Neural cell (in vitro differentiated cells): ENCODE measurements around the gene NCAPD3.

ENCODE experiments used
- EP300 ChIP-seq: fragments of 450-650 bp; conservative IDR thresholded peaks from 2 replicates; pipeline ENCODE4 v1.6.1; 2014; ENCODE audit warnings: antibody characterized with exemption, mild to moderate bottlenecking, moderate library complexity; ENCODE audit not compliant: poor library complexity, severe bottlenecking
- EZH2 ChIP-seq: fragments of 200-600, 300-800 bp; shearing (Covaris generic), sonication (generic); IDR thresholded peaks from 2 replicates; pipeline ENCODE4 v1.6.1; 2014; ENCODE audit warnings: antibody characterized with exemption, low read length, borderline replicate concordance, mild to moderate bottlenecking; ENCODE audit not compliant: insufficient read depth, poor library complexity, severe bottlenecking
- MXI1 ChIP-seq: fragments of 450-650 bp; conservative IDR thresholded peaks from 2 replicates; pipeline ENCODE4 v1.6.1; 2014; ENCODE audit warnings: antibody characterized with exemption, mild to moderate bottlenecking; ENCODE audit not compliant: poor library complexity, severe bottlenecking
- POLR2AphosphoS5 ChIP-seq: IDR thresholded peaks from 2 replicates; pipeline ENCODE4 v1.6.1; 2012
- RAD21 ChIP-seq: fragments of 450-650 bp; conservative IDR thresholded peaks from 2 replicates; pipeline ENCODE4 v1.6.1; 2014; ENCODE audit warnings: antibody characterized with exemption, mild to moderate bottlenecking, moderate library complexity
- SMC3 ChIP-seq: fragments of 450-650 bp; conservative IDR thresholded peaks from 2 replicates; pipeline ENCODE4 v1.6.1; 2014; ENCODE audit warnings: antibody characterized with exemption, mild to moderate bottlenecking, moderate library complexity; ENCODE audit not compliant: poor library complexity
- TAF1 ChIP-seq: IDR thresholded peaks from 2 replicates; pipeline ENCODE4 v1.6.1; 2012; ENCODE audit warnings: low read depth
- TF ChIP-seq, protein P1 (sequence below): fragments of 450-650 bp; IDR thresholded peaks from 2 replicates; pipeline ENCODE4 v1.5.1; 2014; ENCODE audit warnings: antibody characterized with exemption, mild to moderate bottlenecking, moderate library complexity; ENCODE audit not compliant: poor library complexity, severe bottlenecking
- TF ChIP-seq, protein P2 (sequence below): IDR thresholded peaks from 2 replicates; pipeline ENCODE4 v1.6.1; 2012; ENCODE audit warnings: borderline replicate concordance

DNA sequence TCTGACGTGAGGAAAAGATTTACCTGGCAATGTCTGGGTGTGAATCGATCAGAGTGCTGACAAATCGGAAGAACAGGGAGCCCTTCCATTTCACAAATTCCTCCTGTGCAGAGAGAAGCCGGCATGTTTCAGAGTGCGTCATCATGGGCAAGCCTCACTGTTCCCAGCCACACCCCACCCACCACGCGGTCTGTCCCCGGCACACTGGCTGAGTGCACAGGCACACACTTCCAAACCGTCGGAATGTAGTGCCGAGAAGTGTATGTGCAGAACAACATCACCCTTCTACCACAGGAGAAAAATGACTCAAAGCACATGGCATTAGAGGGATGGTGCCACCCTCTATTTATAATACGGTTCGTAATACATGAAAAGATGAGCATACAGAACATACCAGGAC is 47.5 kb downstream of the NCAPD3 start:
- TF ChIP-seq, protein P1, sequence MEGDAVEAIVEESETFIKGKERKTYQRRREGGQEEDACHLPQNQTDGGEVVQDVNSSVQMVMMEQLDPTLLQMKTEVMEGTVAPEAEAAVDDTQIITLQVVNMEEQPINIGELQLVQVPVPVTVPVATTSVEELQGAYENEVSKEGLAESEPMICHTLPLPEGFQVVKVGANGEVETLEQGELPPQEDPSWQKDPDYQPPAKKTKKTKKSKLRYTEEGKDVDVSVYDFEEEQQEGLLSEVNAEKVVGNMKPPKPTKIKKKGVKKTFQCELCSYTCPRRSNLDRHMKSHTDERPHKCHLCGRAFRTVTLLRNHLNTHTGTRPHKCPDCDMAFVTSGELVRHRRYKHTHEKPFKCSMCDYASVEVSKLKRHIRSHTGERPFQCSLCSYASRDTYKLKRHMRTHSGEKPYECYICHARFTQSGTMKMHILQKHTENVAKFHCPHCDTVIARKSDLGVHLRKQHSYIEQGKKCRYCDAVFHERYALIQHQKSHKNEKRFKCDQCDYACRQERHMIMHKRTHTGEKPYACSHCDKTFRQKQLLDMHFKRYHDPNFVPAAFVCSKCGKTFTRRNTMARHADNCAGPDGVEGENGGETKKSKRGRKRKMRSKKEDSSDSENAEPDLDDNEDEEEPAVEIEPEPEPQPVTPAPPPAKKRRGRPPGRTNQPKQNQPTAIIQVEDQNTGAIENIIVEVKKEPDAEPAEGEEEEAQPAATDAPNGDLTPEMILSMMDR, result no peak
- TF ChIP-seq POLR2AphosphoS5 (no peak), TAF1 (no peak), EZH2 (no peak), EP300 (no peak), MXI1 (no peak), RAD21 (no peak), SMC3 (no peak)
- TF ChIP-seq, protein P2, sequence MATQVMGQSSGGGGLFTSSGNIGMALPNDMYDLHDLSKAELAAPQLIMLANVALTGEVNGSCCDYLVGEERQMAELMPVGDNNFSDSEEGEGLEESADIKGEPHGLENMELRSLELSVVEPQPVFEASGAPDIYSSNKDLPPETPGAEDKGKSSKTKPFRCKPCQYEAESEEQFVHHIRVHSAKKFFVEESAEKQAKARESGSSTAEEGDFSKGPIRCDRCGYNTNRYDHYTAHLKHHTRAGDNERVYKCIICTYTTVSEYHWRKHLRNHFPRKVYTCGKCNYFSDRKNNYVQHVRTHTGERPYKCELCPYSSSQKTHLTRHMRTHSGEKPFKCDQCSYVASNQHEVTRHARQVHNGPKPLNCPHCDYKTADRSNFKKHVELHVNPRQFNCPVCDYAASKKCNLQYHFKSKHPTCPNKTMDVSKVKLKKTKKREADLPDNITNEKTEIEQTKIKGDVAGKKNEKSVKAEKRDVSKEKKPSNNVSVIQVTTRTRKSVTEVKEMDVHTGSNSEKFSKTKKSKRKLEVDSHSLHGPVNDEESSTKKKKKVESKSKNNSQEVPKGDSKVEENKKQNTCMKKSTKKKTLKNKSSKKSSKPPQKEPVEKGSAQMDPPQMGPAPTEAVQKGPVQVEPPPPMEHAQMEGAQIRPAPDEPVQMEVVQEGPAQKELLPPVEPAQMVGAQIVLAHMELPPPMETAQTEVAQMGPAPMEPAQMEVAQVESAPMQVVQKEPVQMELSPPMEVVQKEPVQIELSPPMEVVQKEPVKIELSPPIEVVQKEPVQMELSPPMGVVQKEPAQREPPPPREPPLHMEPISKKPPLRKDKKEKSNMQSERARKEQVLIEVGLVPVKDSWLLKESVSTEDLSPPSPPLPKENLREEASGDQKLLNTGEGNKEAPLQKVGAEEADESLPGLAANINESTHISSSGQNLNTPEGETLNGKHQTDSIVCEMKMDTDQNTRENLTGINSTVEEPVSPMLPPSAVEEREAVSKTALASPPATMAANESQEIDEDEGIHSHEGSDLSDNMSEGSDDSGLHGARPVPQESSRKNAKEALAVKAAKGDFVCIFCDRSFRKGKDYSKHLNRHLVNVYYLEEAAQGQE, result no peak
